H1 (cell line): ENCODE data around the gene DDX4.

Experiments used
- CEBPB ChIP-seq: IDR thresholded peaks from 2 replicates; pipeline ENCODE4 v1.6.1; 2012; ENCODE audit warnings: low read depth, low read length
- CHD1 ChIP-seq: IDR thresholded peaks from 2 replicates; pipeline ENCODE4 v1.6.1; 2012; ENCODE audit warnings: low read depth, low read length, improper control_type of control experiment
- EZH2 ChIP-seq: fragments of 200-600 bp; sonication (generic); IDR thresholded peaks from 2 replicates; pipeline ENCODE4 v1.7.1; 2012; ENCODE audit warnings: low read depth, mild to moderate bottlenecking, moderate library complexity, low read length, inconsistent platforms; ENCODE audit not compliant: severe bottlenecking
- JUND ChIP-seq: IDR thresholded peaks from 2 replicates; pipeline ENCODE4 v1.6.1; 2011; ENCODE audit warnings: mild to moderate bottlenecking, improper control_type of control experiment, low read length
- MAFK ChIP-seq: IDR thresholded peaks from 2 replicates; pipeline ENCODE4 v1.6.1; 2012; ENCODE audit warnings: low read depth, mild to moderate bottlenecking, improper control_type of control experiment, low read length
- SAP30 ChIP-seq: fragments of 300-600 bp; sonication (generic); IDR thresholded peaks from 2 replicates; pipeline ENCODE4 v1.7.1; 2012; ENCODE audit warnings: low read length, moderate library complexity, mild to moderate bottlenecking, inconsistent platforms; ENCODE audit not compliant: insufficient read depth, insufficient replicate concordance
- SP1 ChIP-seq: IDR thresholded peaks from 2 replicates; pipeline ENCODE4 v1.6.1; 2011; ENCODE audit warnings: low read depth, low read length
- TF ChIP-seq, protein P1 (sequence below), 3 experiments: IDR thresholded peaks; 1 replicate in 2 of 3; 2 replicates in 1 of 3; pipeline versions ENCODE4 v1.5.1 to v1.6.1; 2011; ENCODE audit warnings: low read length in 3 of 3, mild to moderate bottlenecking in 3 of 3, inconsistent platforms in 2 of 3, low read depth in 1 of 3, moderate library complexity in 1 of 3; ENCODE audit not compliant: insufficient read depth in 1 of 3; ENCODE audit errors: control extremely low read depth in 1 of 3

DNA sequence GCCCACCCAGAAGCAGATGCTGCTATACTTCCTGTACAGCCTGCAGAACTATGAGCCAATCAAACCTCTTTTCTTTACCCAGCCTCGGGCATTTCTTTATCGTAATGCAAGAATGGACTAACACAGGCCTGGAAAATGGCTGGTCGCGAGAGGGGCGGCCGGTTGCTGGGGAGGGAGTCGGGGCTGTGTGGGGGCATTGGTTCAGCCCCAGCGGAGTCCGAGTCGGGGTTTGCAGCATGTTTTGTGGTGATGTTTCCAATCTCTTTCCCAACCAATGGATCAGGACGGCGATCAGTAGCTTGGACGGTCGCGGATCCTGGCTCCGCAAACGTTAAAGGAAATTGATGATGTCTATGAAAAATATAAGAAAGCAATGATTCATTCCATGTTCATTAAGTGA, 94.6 kb downstream of the DDX4 start:
- TF ChIP-seq JUND (no peak), EZH2 (no peak), SP1 (no peak), SAP30 (no peak), CEBPB (no peak), CHD1 (no peak), MAFK (no peak)
- TF ChIP-seq, protein P1, sequence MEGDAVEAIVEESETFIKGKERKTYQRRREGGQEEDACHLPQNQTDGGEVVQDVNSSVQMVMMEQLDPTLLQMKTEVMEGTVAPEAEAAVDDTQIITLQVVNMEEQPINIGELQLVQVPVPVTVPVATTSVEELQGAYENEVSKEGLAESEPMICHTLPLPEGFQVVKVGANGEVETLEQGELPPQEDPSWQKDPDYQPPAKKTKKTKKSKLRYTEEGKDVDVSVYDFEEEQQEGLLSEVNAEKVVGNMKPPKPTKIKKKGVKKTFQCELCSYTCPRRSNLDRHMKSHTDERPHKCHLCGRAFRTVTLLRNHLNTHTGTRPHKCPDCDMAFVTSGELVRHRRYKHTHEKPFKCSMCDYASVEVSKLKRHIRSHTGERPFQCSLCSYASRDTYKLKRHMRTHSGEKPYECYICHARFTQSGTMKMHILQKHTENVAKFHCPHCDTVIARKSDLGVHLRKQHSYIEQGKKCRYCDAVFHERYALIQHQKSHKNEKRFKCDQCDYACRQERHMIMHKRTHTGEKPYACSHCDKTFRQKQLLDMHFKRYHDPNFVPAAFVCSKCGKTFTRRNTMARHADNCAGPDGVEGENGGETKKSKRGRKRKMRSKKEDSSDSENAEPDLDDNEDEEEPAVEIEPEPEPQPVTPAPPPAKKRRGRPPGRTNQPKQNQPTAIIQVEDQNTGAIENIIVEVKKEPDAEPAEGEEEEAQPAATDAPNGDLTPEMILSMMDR (IDR thresholded peaks at IDR 0.05; ENCODE audit: control extremely low read depth in 1 of 3, insufficient read depth in 1 of 3, low read depth in 1 of 3, low read length in 3 of 3) = no peak
